ENCODE data around the gene CCDC127. TPM values are rescaled to one million over a fixed set of nuclear protein-coding genes. Genes with fewer than 3 reads are reported as not detected.
"Not testable (repeated sequence)": the region's sequence is repeated elsewhere in the genome, so short reads cannot be mapped to it uniquely, and the experiment has no call there.

The CCDC127 gene
- total RNA-seq, 1 donor from 2014 or later: 6.3 TPM

DNA sequence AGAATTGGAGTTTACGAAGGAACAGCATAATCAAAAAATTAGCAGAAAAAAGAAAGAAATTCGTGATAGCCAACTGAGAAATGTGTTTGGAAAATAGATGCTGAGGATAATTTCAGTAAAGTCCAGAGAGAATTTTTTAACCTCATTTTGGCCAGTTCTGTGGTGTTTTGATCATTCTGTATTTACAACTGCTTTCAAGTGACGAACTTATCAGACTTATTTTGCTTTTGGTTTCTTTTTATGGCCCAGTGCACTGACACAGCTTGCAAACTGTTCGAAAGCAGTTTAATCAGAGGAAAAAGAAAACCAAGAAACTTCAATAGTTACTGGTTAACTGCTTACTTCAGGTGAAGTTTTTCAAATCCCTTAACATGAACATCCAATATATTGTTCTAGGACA lies 2.0 kb upstream of the CCDC127 start:
- Histone ChIP-seq H3K4me1 (ENCODE audit: control insufficient read depth in 3 of 3, insufficient read depth in 3 of 3, low read length in 3 of 3) (peaks cover 18 to 36% (median 24%) of the 10 kb centered on the region in 3 donors), H3K4me3 (ENCODE audit: low read length in 3 of 3) (peak overlapping the region; percentile 81 to 93 (median 90))

DNA sequence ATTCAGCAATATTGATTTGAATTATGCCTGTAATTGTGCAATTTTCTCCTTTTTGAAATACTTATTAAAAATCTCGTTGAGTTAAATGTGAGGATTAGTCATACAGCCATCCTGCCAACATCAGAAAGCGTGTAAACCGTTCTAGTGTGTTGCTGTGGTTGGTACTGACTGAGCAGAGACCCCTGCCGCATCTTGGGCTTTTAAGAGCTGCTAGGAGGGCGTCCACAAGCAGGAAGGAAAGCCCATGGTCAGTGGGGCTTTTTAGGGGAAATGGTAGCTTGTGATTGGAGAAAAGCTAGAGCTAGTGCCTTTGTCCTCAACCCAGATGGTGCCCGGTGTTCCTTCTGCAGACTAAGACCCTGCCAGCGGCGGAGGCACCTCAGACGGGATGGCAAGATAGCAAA lies 1.5 kb upstream of the CCDC127 start:
- Histone ChIP-seq H3K4me3 (ENCODE audit: low read length in 3 of 3) (peak overlapping the region; percentile 81 to 93 (median 90)), H3K27me3 (ENCODE audit: control insufficient read depth in 3 of 3, insufficient read depth in 3 of 3, low read length in 3 of 3) (no peaks in the 10 kb centered on the region), H3K9ac (ENCODE audit: low read depth in 1 of 3, low read length in 3 of 3) (peak overlapping the region; percentile 76 to 98 (median 94)), H3K9me3 (ENCODE audit: control insufficient read depth in 3 of 3, low read length in 3 of 3) (no peaks in the 10 kb centered on the region), H3K4me1 (ENCODE audit: control insufficient read depth in 3 of 3, insufficient read depth in 3 of 3, low read length in 3 of 3) (peaks cover 18 to 36% (median 24%) of the 10 kb centered on the region in 3 donors), H3K36me3 (ENCODE audit: control insufficient read depth in 3 of 3, insufficient read depth in 3 of 3, low read length in 3 of 3) (peaks cover 2 to 9% (median 8%) of the 10 kb centered on the region in 3 donors), H3K27ac (ENCODE audit: low read depth, low read length) (peak overlapping the region; percentile 96)

More for the DNA sequence above, 2.0 kb upstream of the CCDC127 start:
- Histone ChIP-seq H3K27ac (ENCODE audit: low read depth, low read length) (peak overlapping the region; percentile 96), H3K27me3 (ENCODE audit: control insufficient read depth in 3 of 3, insufficient read depth in 3 of 3, low read length in 3 of 3) (no peaks in the 10 kb centered on the region), H3K9me3 (ENCODE audit: control insufficient read depth in 3 of 3, low read length in 3 of 3) (no peaks in the 10 kb centered on the region), H3K36me3 (ENCODE audit: control insufficient read depth in 3 of 3, insufficient read depth in 3 of 3, low read length in 3 of 3) (peaks cover 7 to 14% (median 12%) of the 10 kb centered on the region in 3 donors), H3K9ac (ENCODE audit: low read depth in 1 of 3, low read length in 3 of 3) (peak overlapping the region; percentile 76 to 98 (median 94))

DNA sequence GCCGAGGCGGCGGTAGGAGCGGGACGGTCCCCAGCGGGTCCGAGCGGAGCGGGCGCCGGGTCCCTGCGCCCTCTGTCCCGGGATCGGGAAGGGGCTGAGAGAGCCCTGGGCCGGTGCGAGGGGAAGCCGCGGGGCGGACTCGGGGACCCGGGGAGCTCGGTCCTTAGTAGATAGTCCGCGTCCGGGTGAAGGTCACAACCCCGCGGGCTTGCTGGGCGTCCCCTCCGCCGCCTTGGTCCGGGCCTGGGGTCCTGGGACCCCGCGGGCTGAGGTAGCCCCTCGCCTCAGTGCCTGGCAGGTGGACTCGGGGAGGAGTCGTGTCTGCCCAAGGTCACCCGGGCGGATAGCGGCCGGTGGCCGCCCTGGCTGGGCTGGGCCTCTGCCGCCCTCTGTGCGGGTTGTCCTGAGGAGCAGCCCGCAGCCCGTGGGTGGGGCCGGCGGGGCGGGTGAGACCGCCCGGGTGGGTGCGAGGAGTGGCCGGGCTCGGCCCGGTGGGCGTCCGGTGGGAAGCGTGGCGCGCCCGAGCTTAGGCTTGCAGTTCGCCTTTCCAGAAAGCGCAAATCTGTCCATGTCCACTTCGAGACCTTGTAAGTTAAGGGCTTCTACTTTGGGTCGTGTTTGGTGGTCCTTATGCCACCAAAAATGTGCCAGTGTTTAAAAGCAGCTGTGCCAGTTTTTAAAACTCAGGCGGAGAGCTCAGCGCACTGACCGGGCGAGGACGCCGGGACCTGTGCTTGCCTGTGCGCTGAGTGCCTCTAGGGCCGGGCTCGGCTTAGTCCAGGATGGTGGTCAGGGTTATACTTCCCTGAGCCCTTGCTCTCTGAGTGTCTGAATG lies 721 bp upstream of the CCDC127 start:
- H3K36me3 ChIP-seq (ENCODE audit: control insufficient read depth in 3 of 3, insufficient read depth in 3 of 3, low read length in 3 of 3): peaks cover 2 to 5% (median 4%) of the 10 kb centered on the region in 3 donors
- H3K4me1 ChIP-seq (ENCODE audit: control insufficient read depth in 3 of 3, insufficient read depth in 3 of 3, low read length in 3 of 3): peaks cover 18 to 36% (median 24%) of the 10 kb centered on the region in 3 donors
- H3K9me3 ChIP-seq (ENCODE audit: control insufficient read depth in 3 of 3, low read length in 3 of 3): no peaks in the 10 kb centered on the region
- H3K4me3 ChIP-seq (ENCODE audit: low read length in 3 of 3): peak overlapping the region; percentile 81 to 93 (median 90)
- peak overlapping the region; percentile 94 to 98 (median 97) for H3K9ac ChIP-seq (ENCODE audit: low read depth in 1 of 3, low read length in 3 of 3)
- H3K27ac ChIP-seq (ENCODE audit: low read depth, low read length): peak overlapping the region; percentile 96
- no peaks in the 10 kb centered on the region for H3K27me3 ChIP-seq (ENCODE audit: control insufficient read depth in 3 of 3, insufficient read depth in 3 of 3, low read length in 3 of 3)

DNA sequence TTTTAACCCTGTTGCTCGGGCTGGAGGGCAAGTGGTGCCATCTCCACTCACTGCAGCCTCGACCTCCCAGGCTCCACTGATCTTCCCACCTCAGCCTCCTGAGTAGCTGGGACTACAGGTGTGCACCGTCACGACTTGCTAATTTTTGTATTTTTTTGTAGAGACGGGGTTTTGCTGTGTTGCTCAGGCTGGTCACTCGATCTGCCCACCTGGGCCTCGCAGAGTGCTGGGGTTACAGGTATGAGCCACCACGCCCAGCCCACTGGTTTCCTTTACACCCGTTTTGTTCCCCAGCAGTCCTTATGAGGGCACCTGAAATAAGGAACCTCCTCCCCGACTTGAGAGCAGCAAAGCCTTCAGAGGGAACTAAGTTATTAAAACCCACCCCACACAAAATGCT lies 1.9 kb downstream of the CCDC127 start:
- not testable (repeated sequence) for H3K27ac ChIP-seq (ENCODE audit: low read depth, low read length); H3K9me3 ChIP-seq (ENCODE audit: control insufficient read depth in 3 of 3, low read length in 3 of 3); H3K36me3 ChIP-seq (ENCODE audit: control insufficient read depth in 3 of 3, insufficient read depth in 3 of 3, low read length in 3 of 3); H3K9ac ChIP-seq (ENCODE audit: low read depth in 1 of 3, low read length in 3 of 3); H3K4me3 ChIP-seq (ENCODE audit: low read length in 3 of 3); H3K27me3 ChIP-seq (ENCODE audit: control insufficient read depth in 3 of 3, insufficient read depth in 3 of 3, low read length in 3 of 3)
- peaks cover 12 to 24% (median 16%) of the 10 kb centered on the region in 3 donors for H3K4me1 ChIP-seq (ENCODE audit: control insufficient read depth in 3 of 3, insufficient read depth in 3 of 3, low read length in 3 of 3)

DNA sequence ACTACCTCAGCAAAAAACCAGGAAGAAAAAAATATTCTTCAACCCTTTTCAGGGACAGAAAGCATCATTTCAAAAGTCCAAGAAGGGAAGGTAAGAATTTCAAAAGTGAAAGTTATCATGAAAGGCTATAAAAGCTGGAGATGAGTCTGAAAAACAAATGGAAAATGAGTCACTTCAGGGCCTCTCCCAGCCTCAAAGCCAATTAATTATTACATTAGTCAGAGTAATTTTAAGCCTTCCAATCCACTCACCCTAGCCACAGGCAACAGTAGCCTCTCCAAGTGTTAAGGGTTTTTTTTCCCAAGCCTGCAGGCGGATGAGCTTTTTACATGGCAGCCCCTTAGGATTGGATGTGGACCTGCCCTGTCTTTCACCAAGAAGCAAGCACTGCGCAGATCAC lies 2.7 kb downstream of the CCDC127 start:
- H3K9me3 ChIP-seq (ENCODE audit: control insufficient read depth in 3 of 3, low read length in 3 of 3); H3K36me3 ChIP-seq (ENCODE audit: control insufficient read depth in 3 of 3, insufficient read depth in 3 of 3, low read length in 3 of 3); H3K9ac ChIP-seq (ENCODE audit: low read depth in 1 of 3, low read length in 3 of 3); H3K27ac ChIP-seq (ENCODE audit: low read depth, low read length); H3K4me3 ChIP-seq (ENCODE audit: low read length in 3 of 3); H3K27me3 ChIP-seq (ENCODE audit: control insufficient read depth in 3 of 3, insufficient read depth in 3 of 3, low read length in 3 of 3): not testable (repeated sequence)
- peaks cover 11 to 18% (median 12%) of the 10 kb centered on the region in 3 donors for H3K4me1 ChIP-seq (ENCODE audit: control insufficient read depth in 3 of 3, insufficient read depth in 3 of 3, low read length in 3 of 3)

DNA sequence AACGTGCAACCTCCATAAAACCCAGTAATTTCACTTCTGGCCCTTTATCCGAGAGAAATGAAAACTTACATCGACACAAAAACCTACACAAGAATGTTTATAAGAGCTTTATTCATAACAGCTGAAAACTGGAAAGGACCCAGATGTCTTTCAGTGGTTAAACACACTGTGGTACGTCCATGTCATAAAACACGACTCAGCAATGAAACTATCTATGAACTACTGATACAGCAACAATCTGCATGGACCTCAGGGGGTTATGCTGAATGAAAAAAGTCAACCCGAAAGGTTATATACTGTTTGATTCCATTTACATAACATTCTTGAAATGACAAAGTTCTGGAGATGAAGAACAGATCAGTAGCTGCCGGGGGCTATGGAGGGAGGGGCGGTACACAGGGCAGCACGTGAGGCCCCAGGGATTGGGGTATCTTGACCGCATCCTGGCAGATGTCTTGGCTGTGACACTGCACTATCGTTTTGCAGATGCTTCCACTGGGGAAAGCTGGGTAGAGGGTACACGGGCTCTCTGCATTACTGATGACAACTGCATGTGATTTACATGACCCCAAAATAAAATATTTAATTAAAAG lies 4.1 kb downstream of the CCDC127 start:
- H3K9ac ChIP-seq (ENCODE audit: low read depth in 1 of 3, low read length in 3 of 3): no peak overlapping the region
- H3K27ac ChIP-seq (ENCODE audit: low read depth, low read length): no peak overlapping the region
- H3K9me3 ChIP-seq (ENCODE audit: control insufficient read depth in 3 of 3, low read length in 3 of 3): no peaks in the 10 kb centered on the region
- H3K4me1 ChIP-seq (ENCODE audit: control insufficient read depth in 3 of 3, insufficient read depth in 3 of 3, low read length in 3 of 3): peaks cover 0 to 6% (median 4%) of the 10 kb centered on the region in 3 donors
- peaks cover 2 to 8% (median 7%) of the 10 kb centered on the region in 3 donors for H3K36me3 ChIP-seq (ENCODE audit: control insufficient read depth in 3 of 3, insufficient read depth in 3 of 3, low read length in 3 of 3)
- H3K4me3 ChIP-seq (ENCODE audit: low read length in 3 of 3): no peak overlapping the region
- no peaks in the 10 kb centered on the region for H3K27me3 ChIP-seq (ENCODE audit: control insufficient read depth in 3 of 3, insufficient read depth in 3 of 3, low read length in 3 of 3)

DNA sequence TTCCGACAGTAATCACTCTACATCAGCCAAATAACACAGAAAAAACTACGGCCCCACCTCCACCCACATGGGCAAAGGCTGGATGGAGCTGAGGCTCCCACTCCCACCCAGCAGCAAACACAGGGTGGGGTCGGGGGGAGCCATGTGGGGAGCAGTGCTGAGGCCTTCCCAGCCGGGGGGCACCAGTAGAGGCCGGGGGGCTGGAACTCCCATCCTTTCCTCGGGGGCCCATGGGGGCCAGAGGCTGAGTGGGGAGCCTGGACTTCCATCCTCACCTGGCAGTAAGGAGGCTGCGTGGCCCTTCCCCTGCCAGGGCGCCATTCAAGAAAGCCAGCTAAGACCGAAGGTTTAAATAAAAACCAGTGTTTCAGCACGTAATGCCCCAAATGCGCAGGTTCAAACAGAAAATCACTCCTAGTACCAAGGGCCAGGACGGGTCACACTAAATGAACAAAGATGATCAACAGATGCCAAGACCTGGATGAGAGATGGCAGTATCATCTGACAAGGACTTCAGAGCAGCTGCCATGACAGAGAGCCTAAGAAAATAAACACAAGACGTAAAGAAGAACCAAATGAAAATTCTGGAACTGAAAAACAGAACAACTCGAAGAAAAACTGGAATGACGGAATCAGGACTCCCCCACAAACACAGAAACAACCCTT lies 9.4 kb downstream of the CCDC127 start:
- no peaks in the 10 kb centered on the region for H3K27me3 ChIP-seq (ENCODE audit: control insufficient read depth in 3 of 3, insufficient read depth in 3 of 3, low read length in 3 of 3)
- no peak overlapping the region for H3K27ac ChIP-seq (ENCODE audit: low read depth, low read length)
- H3K4me3 ChIP-seq (ENCODE audit: low read length in 3 of 3): no peak overlapping the region
- no peak overlapping the region for H3K9ac ChIP-seq (ENCODE audit: low read depth in 1 of 3, low read length in 3 of 3)
- H3K36me3 ChIP-seq (ENCODE audit: control insufficient read depth in 3 of 3, insufficient read depth in 3 of 3, low read length in 3 of 3): peaks cover 15 to 28% (median 19%) of the 10 kb centered on the region in 3 donors
- peaks cover 12 to 19% (median 13%) of the 10 kb centered on the region in 3 donors for H3K4me1 ChIP-seq (ENCODE audit: control insufficient read depth in 3 of 3, insufficient read depth in 3 of 3, low read length in 3 of 3)
- H3K9me3 ChIP-seq (ENCODE audit: control insufficient read depth in 3 of 3, low read length in 3 of 3): no peaks in the 10 kb centered on the region

DNA sequence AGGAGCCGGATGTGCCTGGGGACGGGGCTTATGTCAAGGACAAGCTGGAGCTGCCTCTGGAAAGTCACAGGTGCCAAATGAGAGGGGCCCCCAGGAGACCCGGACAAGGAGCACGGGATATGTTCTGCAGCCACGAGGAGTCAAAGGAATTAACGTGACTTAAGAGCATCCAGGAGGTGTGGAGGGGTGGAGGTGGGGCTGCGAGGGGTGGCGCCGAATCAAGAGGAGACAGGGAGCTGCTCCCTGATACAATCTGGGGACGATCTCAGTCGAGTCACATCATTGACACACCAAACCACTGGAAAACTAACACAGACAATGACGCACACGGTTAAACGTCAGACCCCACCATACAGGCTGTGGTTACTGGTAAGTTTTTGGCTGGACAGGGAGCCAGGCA lies 10.4 kb downstream of the CCDC127 start:
- H3K4me3 ChIP-seq (ENCODE audit: low read length in 3 of 3): no peak overlapping the region
- peaks cover 19 to 30% (median 20%) of the 10 kb centered on the region in 3 donors for H3K36me3 ChIP-seq (ENCODE audit: control insufficient read depth in 3 of 3, insufficient read depth in 3 of 3, low read length in 3 of 3)
- no peaks in the 10 kb centered on the region for H3K9me3 ChIP-seq (ENCODE audit: control insufficient read depth in 3 of 3, low read length in 3 of 3)
- H3K4me1 ChIP-seq (ENCODE audit: control insufficient read depth in 3 of 3, insufficient read depth in 3 of 3, low read length in 3 of 3): peaks cover 12 to 19% (median 13%) of the 10 kb centered on the region in 3 donors
- no peak overlapping the region for H3K27ac ChIP-seq (ENCODE audit: low read depth, low read length)
- no peaks in the 10 kb centered on the region for H3K27me3 ChIP-seq (ENCODE audit: control insufficient read depth in 3 of 3, insufficient read depth in 3 of 3, low read length in 3 of 3)
- no peak overlapping the region for H3K9ac ChIP-seq (ENCODE audit: low read depth in 1 of 3, low read length in 3 of 3)

DNA sequence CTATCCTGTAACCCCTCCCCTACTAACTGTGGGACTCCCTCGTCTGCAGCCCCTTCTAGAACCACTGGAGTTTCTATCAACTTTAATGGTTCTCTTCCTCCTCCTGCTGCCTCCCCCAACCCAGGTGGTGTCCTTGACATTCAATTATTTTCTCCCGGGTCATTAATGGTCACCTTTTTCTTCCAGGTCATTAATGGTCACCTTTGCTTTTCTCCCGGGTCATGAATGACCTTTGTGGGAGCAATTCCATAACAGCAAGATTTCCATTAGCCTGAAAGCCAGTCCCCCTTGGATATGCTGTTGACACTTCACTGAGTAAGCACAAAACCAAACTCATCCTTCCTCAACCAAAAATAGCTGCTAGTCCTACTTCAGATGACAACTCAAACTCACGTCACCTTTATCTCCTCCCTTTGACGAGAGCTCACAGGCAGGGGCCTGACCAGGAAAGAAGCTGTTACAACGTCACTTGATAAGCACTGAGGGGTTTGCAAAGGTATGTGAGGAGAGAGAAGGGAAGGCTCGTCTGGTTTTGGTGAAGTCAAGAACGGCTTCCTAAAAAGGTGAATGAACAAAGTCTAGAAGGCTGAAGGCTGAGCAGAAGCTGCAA lies 10.9 kb downstream of the CCDC127 start:
- H3K4me1 ChIP-seq (ENCODE audit: control insufficient read depth in 3 of 3, insufficient read depth in 3 of 3, low read length in 3 of 3): peaks cover 13 to 19% (median 13%) of the 10 kb centered on the region in 3 donors
- no peak overlapping the region for H3K27ac ChIP-seq (ENCODE audit: low read depth, low read length)
- H3K4me3 ChIP-seq (ENCODE audit: low read length in 3 of 3): no peak overlapping the region
- no peaks in the 10 kb centered on the region for H3K9me3 ChIP-seq (ENCODE audit: control insufficient read depth in 3 of 3, low read length in 3 of 3)
- peaks cover 19 to 30% (median 20%) of the 10 kb centered on the region in 3 donors for H3K36me3 ChIP-seq (ENCODE audit: control insufficient read depth in 3 of 3, insufficient read depth in 3 of 3, low read length in 3 of 3)
- no peaks in the 10 kb centered on the region for H3K27me3 ChIP-seq (ENCODE audit: control insufficient read depth in 3 of 3, insufficient read depth in 3 of 3, low read length in 3 of 3)
- no peak overlapping the region for H3K9ac ChIP-seq (ENCODE audit: low read depth in 1 of 3, low read length in 3 of 3)

All from skeletal muscle tissue (tissue), 4 donors.